Ascending aorta (tissue), 2 donors: ENCODE measurements around the gene PDZRN4. TPM values are rescaled to one million over a fixed set of nuclear protein-coding genes. Genes with fewer than 3 reads are reported as not detected.
"Not testable (repeated sequence)": the region's sequence is repeated elsewhere in the genome, so short reads cannot be mapped to it uniquely, and the experiment has no call there.

ENCODE experiments used
- DNase-seq, 2 donors: peaks; one replicate each; pipeline ENCODE4 v3.0.0-alpha.2; 2019; ENCODE audit warnings: low spot score in 2 of 2
- H3K27ac ChIP-seq, 2 donors: fragments of 200-600 bp; sonication (generic); one replicate each; pipeline ENCODE4 v1.5.1; 2016 to 2017; ENCODE audit warnings: mild to moderate bottlenecking in 1 of 2
- H3K27me3 ChIP-seq: fragments of 200-600 bp; sonication (generic); one replicate; pipeline ENCODE4 v1.5.1; 2017
- H3K36me3 ChIP-seq, 2 donors: fragments of 200-600 bp; sonication (generic); one replicate each; pipeline ENCODE4 v1.5.1; 2016
- H3K4me1 ChIP-seq, 2 donors: fragments of 200-600 bp; sonication (generic); one replicate each; pipeline ENCODE4 v1.5.1; 2016 to 2017; ENCODE audit warnings: mild to moderate bottlenecking in 1 of 2
- H3K4me3 ChIP-seq, 2 donors: fragments of 200-600 bp; sonication (generic); one replicate each; pipeline ENCODE4 v1.5.1; 2016 to 2017; ENCODE audit warnings: mild to moderate bottlenecking in 1 of 2
- H3K9me3 ChIP-seq, 2 donors: fragments of 200-600 bp; sonication (generic); one replicate each; pipeline ENCODE4 v1.5.1; 2016
- intact Hi-C: fragments of 100-400 bp; cut with DNase I; formaldehyde crosslinking; loops from one replicate; pipeline ENCODE4 v1.15.1; 2023
- total RNA-seq: library from RNA; depleted of rRNA; stranded (reverse); fragments of >200 nt; gene quantifications from one replicate; pipeline ENCODE4 v1.1.0, GENCODE V29; 2016
- TF ChIP-seq, protein P1 (sequence below), 3 experiments: fragments of 200-600 bp in 2 of 3; fragments of 450-650 bp in 1 of 3; sonication (generic) in 2 of 3; IDR thresholded peaks; one replicate each; pipeline ENCODE4 v1.5.1; 2016 to 2019; ENCODE audit warnings: antibody characterized with exemption in 3 of 3, mild to moderate bottlenecking in 1 of 3, moderate library complexity in 1 of 3

PDZRN4 gene
- total RNA-seq, 1 donor from 2014 or later: 1.3 TPM

GRCh38 chr12:41269056-41269455, 80.9 kb downstream of the PDZRN4 start:
- intact Hi-C loops: no loop called here
- no peaks in the 10 kb centered on the region for H3K4me1 ChIP-seq
- no peaks in the 10 kb centered on the region for H3K9me3 ChIP-seq
- no peaks in the 10 kb centered on the region for H3K36me3 ChIP-seq
- H3K4me3 ChIP-seq: no peak overlapping the region
- no peak overlapping the region for H3K27ac ChIP-seq
- TF ChIP-seq, protein P1, sequence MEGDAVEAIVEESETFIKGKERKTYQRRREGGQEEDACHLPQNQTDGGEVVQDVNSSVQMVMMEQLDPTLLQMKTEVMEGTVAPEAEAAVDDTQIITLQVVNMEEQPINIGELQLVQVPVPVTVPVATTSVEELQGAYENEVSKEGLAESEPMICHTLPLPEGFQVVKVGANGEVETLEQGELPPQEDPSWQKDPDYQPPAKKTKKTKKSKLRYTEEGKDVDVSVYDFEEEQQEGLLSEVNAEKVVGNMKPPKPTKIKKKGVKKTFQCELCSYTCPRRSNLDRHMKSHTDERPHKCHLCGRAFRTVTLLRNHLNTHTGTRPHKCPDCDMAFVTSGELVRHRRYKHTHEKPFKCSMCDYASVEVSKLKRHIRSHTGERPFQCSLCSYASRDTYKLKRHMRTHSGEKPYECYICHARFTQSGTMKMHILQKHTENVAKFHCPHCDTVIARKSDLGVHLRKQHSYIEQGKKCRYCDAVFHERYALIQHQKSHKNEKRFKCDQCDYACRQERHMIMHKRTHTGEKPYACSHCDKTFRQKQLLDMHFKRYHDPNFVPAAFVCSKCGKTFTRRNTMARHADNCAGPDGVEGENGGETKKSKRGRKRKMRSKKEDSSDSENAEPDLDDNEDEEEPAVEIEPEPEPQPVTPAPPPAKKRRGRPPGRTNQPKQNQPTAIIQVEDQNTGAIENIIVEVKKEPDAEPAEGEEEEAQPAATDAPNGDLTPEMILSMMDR (IDR thresholded peaks at IDR 0.05): no peak
- no peak for DNase-seq
- no peaks in the 10 kb centered on the region for H3K27me3 ChIP-seq

- H3K27ac ChIP-seq: no peak overlapping the region
- no peaks in the 10 kb centered on the region for H3K9me3 ChIP-seq
- H3K4me1 ChIP-seq: no peaks in the 10 kb centered on the region
- no peaks in the 10 kb centered on the region for H3K36me3 ChIP-seq
- TF ChIP-seq, protein P1 (IDR thresholded peaks at IDR 0.05): no peak
- H3K27me3 ChIP-seq: no peaks in the 10 kb centered on the region
- intact Hi-C loops: no loop called here
- no peak for DNase-seq
- no peak overlapping the region for H3K4me3 ChIP-seq
These were observed 83.4 kb downstream of the PDZRN4 start for GRCh38 chr12:41271489-41271888.

DNA sequence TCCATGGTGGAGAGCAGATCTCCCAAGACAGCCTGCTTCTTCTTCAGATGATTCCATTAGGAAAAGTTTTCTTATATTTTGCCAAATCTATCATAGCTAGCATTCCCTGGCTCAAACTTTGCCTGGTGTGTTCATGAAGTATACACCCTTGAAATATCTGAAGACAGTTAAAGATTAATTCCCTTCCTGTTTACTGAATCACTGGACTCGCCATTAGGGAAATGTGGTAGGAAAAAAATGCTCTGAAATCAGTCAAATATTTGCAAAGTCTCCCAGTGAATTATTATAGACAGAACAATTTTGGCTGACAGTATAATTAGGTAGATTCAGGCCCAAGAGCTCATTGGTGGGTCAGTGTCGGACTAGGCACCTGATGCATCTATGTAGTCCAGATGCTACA, 86.5 kb downstream of the PDZRN4 start:
- Histone ChIP-seq H3K36me3 (no peaks in the 10 kb centered on the region), H3K4me3 (no peak overlapping the region), H3K9me3 (no peaks in the 10 kb centered on the region), H3K27ac (no peak overlapping the region), H3K27me3 (no peaks in the 10 kb centered on the region), H3K4me1 (no peaks in the 10 kb centered on the region)
- TF ChIP-seq, protein P1 (IDR thresholded peaks at IDR 0.05): no peak
- no peak for DNase-seq
- intact Hi-C loops: no loop called here

GRCh38 chr12:41277100-41277945, 89.2 kb downstream of the PDZRN4 start:
- Histone ChIP-seq H3K9me3 (no peaks in the 10 kb centered on the region), H3K4me3 (no peak overlapping the region), H3K27ac (no peak overlapping the region), H3K36me3 (no peaks in the 10 kb centered on the region), H3K4me1 (no peaks in the 10 kb centered on the region), H3K27me3 (no peaks in the 10 kb centered on the region)
- intact Hi-C loops: loop anchor here (2.0 kb wide), 1 partner anchor 745 kb away; no protein-coding TSS in a partner anchor
- no peak for DNase-seq
- TF ChIP-seq, protein P1 (IDR thresholded peaks at IDR 0.05): peak in 2 of 3 experiments; percentile 12 to 61

DNA sequence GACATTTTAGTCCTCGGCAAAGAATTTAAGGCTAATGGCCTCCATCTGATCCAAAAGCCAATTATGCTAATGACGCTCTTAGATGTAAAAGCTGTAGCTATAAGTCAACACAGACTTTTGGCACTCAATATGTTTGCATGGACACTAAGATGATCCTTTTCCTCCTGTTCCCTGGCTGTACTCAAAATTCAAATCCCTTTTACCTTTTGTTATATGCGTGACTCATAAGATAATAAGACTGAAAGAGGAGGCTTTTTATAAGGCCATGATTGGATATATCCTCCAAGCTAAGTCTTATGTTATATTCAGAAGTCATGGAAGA, 89.8 kb downstream of the PDZRN4 start:
- no peaks in the 10 kb centered on the region for H3K27me3 ChIP-seq
- intact Hi-C loops: loop anchor here (2.0 kb wide), 1 partner anchor 745 kb away; no protein-coding TSS in a partner anchor
- DNase-seq: no peak
- H3K4me1 ChIP-seq: no peaks in the 10 kb centered on the region
- no peak overlapping the region for H3K27ac ChIP-seq
- H3K36me3 ChIP-seq: no peaks in the 10 kb centered on the region
- H3K9me3 ChIP-seq: no peaks in the 10 kb centered on the region
- no peak overlapping the region for H3K4me3 ChIP-seq
- TF ChIP-seq, protein P1 (IDR thresholded peaks at IDR 0.05): no peak

- H3K27ac ChIP-seq, H3K4me1 ChIP-seq, intact Hi-C loops, H3K9me3 ChIP-seq, H3K27me3 ChIP-seq, H3K4me3 ChIP-seq, H3K36me3 ChIP-seq, DNase-seq: not testable (repeated sequence)
These were observed 92.4 kb downstream of the PDZRN4 start for GRCh38 chr12:41280341-41281095.

GRCh38 chr12:41285470-41285869, 97.3 kb downstream of the PDZRN4 start:
- intact Hi-C loops, H3K4me1 ChIP-seq, H3K9me3 ChIP-seq: not testable (repeated sequence)

More at GRCh38 chr12:41285470-41285869, 97.3 kb downstream of the PDZRN4 start:
- DNase-seq, H3K36me3 ChIP-seq, H3K4me3 ChIP-seq, H3K27ac ChIP-seq, H3K27me3 ChIP-seq: not testable (repeated sequence)
